ENCODE results near the gene FOXR1.

Gene FOXR1

DNA sequence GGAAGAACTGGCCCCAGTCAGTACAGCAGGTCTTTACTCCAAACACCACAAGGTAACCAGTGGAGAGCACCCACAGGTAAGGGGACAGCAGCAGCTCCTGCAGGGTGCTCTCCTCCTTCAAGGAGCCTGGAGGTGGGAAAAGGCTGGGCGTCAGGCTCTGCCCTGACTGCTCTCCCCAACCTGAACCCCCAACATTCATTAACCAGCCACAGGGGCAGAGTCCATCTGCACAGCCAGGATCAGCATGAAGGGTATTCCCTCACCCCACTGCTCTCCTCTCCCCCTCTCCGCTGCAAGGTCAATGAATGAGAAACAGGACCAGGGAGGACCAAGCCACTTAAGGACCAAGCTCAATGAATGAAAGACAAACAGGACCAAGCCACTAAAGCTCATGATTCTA, 55.4 kb downstream of the FOXR1 start:
- DNase-seq (ENCODE audit: low read depth, low spot score), result no peak

DNA sequence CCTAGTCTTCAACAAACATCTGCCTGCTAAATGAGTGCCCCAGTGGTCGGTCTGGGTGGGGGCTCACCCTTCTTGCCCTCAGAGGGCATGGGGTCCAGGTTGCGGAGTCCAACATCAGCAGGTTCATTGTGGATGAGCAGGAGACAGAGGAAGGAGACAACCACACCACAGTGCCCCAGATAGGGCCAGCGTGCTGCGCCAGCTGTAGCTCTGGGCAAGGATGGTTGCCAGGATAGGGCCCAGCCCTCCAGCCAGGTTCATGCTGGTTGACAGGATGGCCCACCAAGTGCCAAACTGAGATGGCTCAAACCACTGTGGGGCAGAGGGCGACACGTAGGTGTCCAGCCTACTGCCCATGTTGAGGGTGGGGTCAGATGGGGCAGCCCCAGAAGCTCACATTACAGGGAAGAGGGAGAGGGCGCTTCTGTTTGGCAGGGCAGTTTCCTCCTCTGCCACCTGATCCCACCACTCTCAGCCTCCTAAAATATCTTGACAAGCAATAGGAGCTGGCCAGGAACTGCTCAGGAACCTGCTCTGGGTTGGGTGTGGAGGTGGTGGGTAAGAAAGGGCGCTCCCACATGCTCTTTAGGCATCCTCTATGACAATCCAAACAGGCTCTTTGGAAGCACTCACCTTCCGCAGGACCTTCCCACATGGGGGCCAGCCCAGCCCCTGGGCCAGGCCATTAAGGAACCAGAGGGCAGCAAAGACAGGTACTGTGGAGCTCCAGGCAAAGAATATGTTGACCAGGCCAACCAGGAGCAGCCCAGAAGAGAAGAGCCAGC, 56.2 kb downstream of the FOXR1 start:
- no peak for DNase-seq (ENCODE audit: low read depth, low spot score)

DNA sequence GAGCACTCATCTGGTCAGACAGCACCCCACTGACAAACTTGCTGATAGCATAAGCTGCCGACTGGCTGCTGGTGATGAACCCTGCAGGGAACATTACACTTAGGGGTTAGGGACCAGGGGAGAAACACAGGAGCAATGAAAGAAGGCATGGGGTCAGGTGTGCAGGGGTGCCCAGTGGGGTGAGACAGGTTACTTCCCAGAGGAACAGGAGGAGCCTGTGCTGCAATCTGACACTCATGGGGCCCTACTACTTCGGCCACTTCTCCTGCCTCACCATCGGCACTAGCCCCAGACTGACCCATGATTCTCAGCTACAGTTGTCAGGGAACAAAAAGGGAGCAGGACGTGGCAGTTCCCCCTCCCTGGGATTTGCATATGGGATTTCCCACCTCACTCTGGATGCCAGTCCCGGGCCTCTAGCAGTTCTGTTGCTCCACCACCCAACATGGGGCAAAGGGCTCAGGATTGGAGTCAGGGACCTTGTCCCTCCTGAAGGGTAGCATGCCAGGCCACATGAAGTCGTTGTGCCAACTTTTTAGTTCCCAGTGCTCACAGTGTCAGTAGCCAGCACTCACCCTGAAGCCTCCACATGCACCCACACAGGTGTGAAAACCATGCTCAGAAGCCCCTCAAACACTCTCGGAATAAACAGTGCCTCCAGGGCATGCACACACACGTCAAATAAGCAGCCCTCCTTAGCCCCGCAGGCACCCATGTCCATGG, 56.9 kb downstream of the FOXR1 start:
- DNase-seq (ENCODE audit: low read depth, low spot score), result no peak

DNA sequence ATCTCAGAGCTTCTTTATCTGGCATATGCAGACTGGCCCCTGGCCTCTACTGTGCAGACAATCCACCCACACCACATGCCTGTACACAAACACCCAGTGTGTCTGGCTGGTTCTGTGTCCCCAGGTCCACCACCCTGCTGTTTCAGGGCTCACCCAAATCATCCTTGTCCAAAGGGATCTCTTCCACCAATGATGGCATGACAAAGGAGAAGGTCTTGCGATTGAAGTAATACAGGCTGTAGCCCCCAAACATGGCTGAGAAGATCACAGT, 57.4 kb downstream of the FOXR1 start:
- DNase-seq (ENCODE audit: low read depth, low spot score), result no peak

DNA sequence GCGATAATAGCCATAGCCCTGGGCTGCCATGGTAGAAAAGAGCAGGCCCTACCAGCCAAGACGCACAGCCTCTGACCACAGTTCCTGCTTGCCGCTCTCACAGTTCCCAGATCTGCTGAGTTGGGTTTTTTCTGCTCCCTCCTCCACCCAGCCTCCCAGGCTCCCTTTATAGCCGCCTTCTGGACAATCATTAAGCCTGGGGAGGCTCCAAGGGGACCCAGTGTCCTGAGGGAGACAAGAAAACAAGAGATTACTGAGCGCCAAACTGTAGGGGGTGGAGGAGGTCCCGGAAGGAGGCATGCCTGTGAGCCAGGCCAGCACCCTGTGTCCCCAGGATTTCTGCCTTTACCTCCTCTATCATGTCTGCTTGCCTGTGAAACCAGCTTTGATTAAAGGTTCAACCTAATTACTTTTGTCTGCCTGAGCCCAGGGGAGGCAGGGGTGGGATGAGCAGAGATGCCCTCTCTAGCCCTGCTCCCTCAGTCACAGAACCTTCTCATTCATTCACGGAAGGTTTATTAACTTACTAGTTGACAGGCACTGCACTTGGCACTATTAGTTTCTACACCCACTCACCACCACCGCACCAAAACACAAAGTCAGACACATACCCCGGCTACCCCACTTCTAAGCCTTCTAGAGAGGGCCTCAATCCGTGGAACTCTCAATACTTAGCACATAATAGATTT, 57.9 kb downstream of the FOXR1 start:
- DNase-seq (ENCODE audit: low read depth, low spot score), result no peak

DNA sequence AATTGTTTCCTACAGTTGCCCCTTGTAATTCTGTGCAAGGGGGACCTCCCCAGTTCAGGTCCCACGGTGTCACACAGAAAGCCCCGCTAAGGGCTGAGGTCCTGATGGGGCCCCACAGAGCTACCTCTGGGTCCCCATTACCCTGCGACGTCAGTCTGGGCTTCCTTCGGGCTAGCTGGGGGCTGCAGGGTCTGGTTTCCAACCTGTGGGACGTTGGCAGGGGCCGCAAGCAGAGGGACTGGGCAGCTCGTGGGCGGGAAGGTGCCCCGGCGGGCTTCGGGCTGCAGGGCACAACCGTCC, 58.4 kb downstream of the FOXR1 start:
- DNase-seq (ENCODE audit: low read depth, low spot score), result no peak

DNA sequence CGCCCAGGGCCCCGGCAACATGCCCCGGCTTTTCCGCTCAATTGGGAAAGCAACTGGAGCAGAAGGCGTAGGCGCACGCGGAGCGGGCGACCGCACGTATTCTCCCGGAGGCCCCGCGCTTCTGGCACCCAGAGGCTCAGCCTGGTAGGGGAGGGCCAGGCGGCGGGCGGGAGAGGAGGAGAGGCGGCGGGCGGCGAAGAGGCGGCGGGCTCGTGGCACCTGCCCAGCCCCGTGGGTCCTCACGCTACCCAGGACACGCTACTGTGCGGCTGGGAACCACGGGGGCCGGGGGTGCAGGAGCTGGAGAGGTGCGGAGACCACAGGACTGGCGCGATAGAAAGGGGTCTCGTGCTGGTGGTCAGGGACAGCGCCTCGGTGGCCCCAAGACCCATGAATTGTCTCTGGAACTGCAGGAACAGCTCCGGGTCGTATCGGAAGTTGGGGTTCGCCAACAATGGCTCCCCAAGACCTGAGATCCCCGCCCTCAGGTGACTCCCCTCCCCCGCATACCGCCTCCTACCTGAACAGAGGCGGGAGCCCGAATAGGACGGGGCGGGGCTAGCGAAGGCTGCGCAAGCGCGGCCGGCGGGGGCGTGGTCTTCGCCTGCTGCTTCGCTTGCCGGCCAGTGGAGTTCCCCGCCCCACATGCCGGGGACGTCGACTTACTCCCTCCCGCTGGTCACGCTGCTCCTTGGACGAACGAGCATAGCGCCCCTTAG, 58.9 kb downstream of the FOXR1 start, which contains the start of gene SLC37A4:
Gene SLC37A4, minus strand, starts transcription at position 549 of the 719 bp plus-strand sequence.
- peak; percentile 96 for DNase-seq (ENCODE audit: low read depth, low spot score)
